Upper lobe of right lung (tissue), 1 donor: ENCODE results near the gene MYO5A. TPM values are rescaled to one million over a fixed set of nuclear protein-coding genes. Genes with fewer than 3 reads are reported as not detected.

Experiments used
- ATAC-seq: fragments of 200-7000 bp; cut with Tn5 transposase; one replicate; pipeline ENCODE4 v1.9.1; 2020; ENCODE audit warnings: mild to moderate bottlenecking, moderate library complexity
- DNase-seq: peaks from one replicate; pipeline ENCODE4 v3.0.0-alpha.2; 2020
- H3K27ac ChIP-seq: fragments of 200-600 bp; one replicate; pipeline ENCODE4 v1.8.0; 2022
- H3K27me3 ChIP-seq: fragments of 200-600 bp; one replicate; pipeline ENCODE4 v1.8.0; 2022; ENCODE audit warnings: mild to moderate bottlenecking
- H3K36me3 ChIP-seq: fragments of 200-600 bp; one replicate; pipeline ENCODE4 v1.8.0; 2022
- H3K4me1 ChIP-seq: fragments of 200-600 bp; one replicate; pipeline ENCODE4 v1.8.0; 2022
- H3K4me3 ChIP-seq: fragments of 200-600 bp; one replicate; pipeline ENCODE4 v1.8.0; 2022; ENCODE audit warnings: mild to moderate bottlenecking
- H3K9me3 ChIP-seq: fragments of 200-600 bp; one replicate; pipeline ENCODE4 v1.8.0; 2022
- CTCF ChIP-seq: fragments of 200-600 bp; IDR thresholded peaks from one replicate; pipeline ENCODE4 v1.8.0; 2022; ENCODE audit warnings: antibody characterized with exemption
- intact Hi-C: fragments of 100-400 bp; cut with DNase I; formaldehyde crosslinking; loops from one replicate; pipeline ENCODE4 v1.11.0; 2022
- total RNA-seq: library from RNA; stranded (reverse); fragmentation: NEBNext Ultra II Directional; extraction: Animal tissue kit (Norgen Biotek cat#: 25700); gene quantifications from one replicate; pipeline ENCODE4 v1.2.1, GENCODE V29; 2021
- donor health status: DM: no; HTN: yes; CAD: no; lungs with severe emphysema.

The MYO5A gene
- total RNA-seq, 1 donor from 2014 or later = 26.0 TPM

- Histone ChIP-seq H3K36me3 (no peaks in the 10 kb centered on the region), H3K27me3 (no peaks in the 10 kb centered on the region), H3K4me1 (no peaks in the 10 kb centered on the region), H3K27ac (no peak overlapping the region), H3K9me3 (no peaks in the 10 kb centered on the region), H3K4me3 (no peak overlapping the region)
- DNase-seq = no peak
- intact Hi-C loops = no loop called here
- TF ChIP-seq CTCF = no peak
- no peak for ATAC-seq
Measured at GRCh38 chr15:52301265-52301847, 227.3 kb downstream of the MYO5A start.

GRCh38 chr15:52295421-52296001, 233.2 kb downstream of the MYO5A start, which contains the start of gene MYO5C:
Gene MYO5C (minus strand): TSS chr15:52295804. CDS start chr15:52295636, 168 bp downstream.
- no peak for TF ChIP-seq CTCF
- peak; percentile 96 for ATAC-seq
- no peaks in the 10 kb centered on the region for H3K36me3 ChIP-seq
- H3K4me3 ChIP-seq = peak within 1 kb of the TSS; percentile 57
- peaks cover 24% of the 10 kb centered on the region for H3K27me3 ChIP-seq
- H3K27ac ChIP-seq = peak within 1 kb of the TSS; percentile 80
- no peaks in the 10 kb centered on the region for H3K9me3 ChIP-seq
- peak; percentile 96 for DNase-seq
- peaks cover 13% of the 10 kb centered on the region for H3K4me1 ChIP-seq
- intact Hi-C loops = no loop called here

- H3K9me3 ChIP-seq = no peaks in the 10 kb centered on the region
- peaks cover 24% of the 10 kb centered on the region for H3K27me3 ChIP-seq
- peak overlapping the region; percentile 57 for H3K4me3 ChIP-seq
- no peak for DNase-seq
- no peaks in the 10 kb centered on the region for H3K36me3 ChIP-seq
- no peak for TF ChIP-seq CTCF
- peak; percentile 37 for ATAC-seq
- peak overlapping the region; percentile 80 for H3K27ac ChIP-seq
- intact Hi-C loops = no loop called here
- H3K4me1 ChIP-seq = peaks cover 13% of the 10 kb centered on the region
Measured at GRCh38 chr15:52294881-52295420, 233.7 kb downstream of the MYO5A start.

GRCh38 chr15:52292780-52293392, 235.8 kb downstream of the MYO5A start:
- DNase-seq (no peak), ATAC-seq (no peak)
- no peak overlapping the region for H3K27ac ChIP-seq
- H3K36me3 ChIP-seq = no peaks in the 10 kb centered on the region
- no peak for TF ChIP-seq CTCF
- H3K27me3 ChIP-seq = peaks cover 24% of the 10 kb centered on the region
- H3K4me3 ChIP-seq = no peak overlapping the region
- peaks cover 13% of the 10 kb centered on the region for H3K4me1 ChIP-seq
- no peaks in the 10 kb centered on the region for H3K9me3 ChIP-seq
- intact Hi-C loops = no loop called here

- DNase-seq (no peak), ATAC-seq (no peak)
- H3K27ac ChIP-seq = no peak overlapping the region
- peaks cover 24% of the 10 kb centered on the region for H3K27me3 ChIP-seq
- peaks cover 13% of the 10 kb centered on the region for H3K4me1 ChIP-seq
- intact Hi-C loops = no loop called here
- TF ChIP-seq CTCF = no peak
- H3K4me3 ChIP-seq = no peak overlapping the region
- H3K9me3 ChIP-seq = no peaks in the 10 kb centered on the region
- no peaks in the 10 kb centered on the region for H3K36me3 ChIP-seq
Measured at GRCh38 chr15:52291204-52291603, 237.5 kb downstream of the MYO5A start.
